ENCODE results near the gene C22orf31.
"Not testable (repeated sequence)": the region's sequence is repeated elsewhere in the genome, so short reads cannot be mapped to it uniquely, and the experiment has no call there.

The C22orf31 gene

GRCh38 chr22:29061773-29062172 is at the start of gene C22orf31:
Gene C22orf31 (minus strand): TSS chr22:29061831. CDS start chr22:29061792, 39 bp downstream.
- no peak for DNase-seq (ENCODE audit: low spot score)

DNA sequence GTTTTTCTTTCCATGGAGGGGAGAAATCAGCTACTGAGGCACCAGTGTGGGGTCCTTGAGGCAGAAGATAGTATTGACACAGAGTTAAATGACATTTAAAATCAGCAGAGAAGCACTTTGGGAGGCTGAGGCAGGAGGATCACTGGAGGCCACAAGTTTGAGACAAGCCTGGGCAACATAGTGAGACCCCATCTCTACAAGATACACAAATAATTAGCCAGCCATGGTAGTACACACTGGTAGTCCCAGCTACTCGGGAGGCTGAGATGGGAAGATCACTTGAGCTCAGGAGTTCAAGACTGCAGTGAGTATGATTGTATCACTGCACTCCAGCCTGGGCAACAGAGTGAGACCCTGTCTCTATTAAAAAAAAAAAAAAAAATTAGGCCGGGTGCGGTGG is 49.3 kb upstream of the C22orf31 start:
- no peak for DNase-seq (ENCODE audit: low spot score)

GRCh38 chr22:29109822-29110221 is 48.2 kb upstream of the C22orf31 start:
- DNase-seq (ENCODE audit: low spot score), result no peak

DNA sequence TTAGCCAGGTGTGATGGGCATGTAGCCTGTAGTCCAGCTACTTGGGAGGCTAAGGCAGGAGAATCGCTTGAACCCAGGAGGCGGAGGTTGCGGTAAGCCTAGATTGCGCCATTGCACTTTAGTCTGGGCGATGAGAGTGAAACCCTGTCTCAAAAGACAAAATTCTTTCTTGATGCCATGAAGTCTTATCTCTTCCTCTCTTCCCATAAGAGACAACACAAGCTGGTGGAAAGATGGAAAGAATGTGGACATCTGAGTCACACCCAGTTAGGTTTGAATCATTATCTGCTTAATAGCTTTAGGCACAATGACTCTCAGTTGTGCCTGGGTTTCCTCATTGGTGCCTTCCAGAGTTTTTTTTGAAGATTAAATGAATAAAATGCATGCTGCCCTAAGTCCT is 46.5 kb upstream of the C22orf31 start:
- peak; percentile 74 for DNase-seq (ENCODE audit: low spot score)

GRCh38 chr22:29106839-29107238 is 45.2 kb upstream of the C22orf31 start:
- no peak for DNase-seq (ENCODE audit: low spot score)

DNA sequence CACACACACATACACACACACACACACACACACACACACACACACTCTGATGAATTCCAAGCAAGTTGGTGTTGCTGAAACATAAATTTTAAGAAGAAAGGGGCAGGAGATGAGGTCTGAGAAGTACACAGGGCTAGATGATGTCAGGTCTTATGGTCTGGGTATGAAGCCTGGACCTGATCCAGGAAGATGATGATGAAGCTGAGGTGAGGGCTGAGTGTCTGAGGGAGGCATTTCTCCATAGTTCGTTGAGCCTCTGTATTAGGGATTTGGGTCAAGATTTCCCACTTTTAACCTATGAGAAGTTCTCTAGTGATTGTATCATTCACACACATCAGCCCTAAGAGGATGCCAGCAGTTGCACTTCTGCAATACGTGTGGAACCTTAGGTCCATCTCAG is 43.8 kb upstream of the C22orf31 start:
- DNase-seq (ENCODE audit: low spot score), result no peak

DNA sequence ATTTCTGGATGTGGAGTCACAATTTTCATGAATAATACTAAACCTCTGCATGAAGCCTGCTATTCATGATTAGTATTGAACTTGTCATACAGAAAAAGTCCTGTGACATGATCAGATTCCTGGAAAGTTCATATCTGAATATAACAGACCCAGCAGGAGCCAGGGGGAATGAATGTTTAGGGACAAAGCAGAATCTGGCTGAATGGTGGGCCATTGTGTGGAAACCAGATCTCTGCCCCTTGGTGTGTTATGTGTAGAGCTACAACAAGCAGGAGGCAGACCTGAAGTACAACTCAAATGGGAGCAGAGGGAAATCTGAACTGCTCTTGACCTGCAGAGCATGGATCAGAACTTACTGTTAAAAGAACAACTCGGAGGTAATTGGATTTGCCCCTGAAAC is 41.5 kb upstream of the C22orf31 start:
- no peak for DNase-seq (ENCODE audit: low spot score)

DNA sequence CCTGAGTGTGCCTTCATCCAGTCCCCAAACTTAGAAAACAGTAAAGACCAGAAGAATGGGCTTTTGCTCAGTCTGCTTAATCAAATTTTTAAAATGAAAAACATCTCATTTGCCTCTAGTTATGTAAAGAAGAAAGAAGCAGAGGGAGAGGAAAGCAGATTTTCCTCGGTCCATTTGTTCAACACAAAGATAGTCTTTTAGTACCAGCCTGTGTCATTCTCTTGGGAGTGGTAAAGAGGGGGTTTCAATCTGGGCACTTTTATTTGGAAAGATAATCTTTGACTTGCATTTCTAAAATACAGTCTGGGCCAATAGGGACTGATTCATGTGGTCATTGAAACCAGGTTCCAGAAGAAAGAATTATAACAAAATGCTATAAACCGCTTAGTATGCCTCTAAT is 40.7 kb upstream of the C22orf31 start:
- DNase-seq (ENCODE audit: low spot score), result no peak

DNA sequence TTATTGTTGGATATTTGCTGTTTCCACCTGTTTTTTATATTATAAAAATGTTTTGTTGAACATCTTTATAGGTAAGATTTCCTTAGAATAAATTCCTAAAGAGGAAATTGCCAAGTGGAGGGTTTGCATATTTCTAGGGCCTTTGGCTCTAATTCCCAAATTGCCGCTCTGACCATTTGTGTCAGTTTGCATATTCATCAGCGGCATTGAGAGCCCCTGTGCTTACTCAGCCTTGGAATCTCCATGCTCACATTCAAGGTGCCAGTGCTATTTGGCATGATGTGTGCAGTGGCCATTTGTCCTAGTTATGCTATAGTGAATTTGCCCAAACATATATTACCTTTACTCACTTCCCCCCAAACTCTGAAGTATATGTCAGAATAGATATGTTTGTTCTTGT is 36.7 kb upstream of the C22orf31 start:
- no peak for DNase-seq (ENCODE audit: low spot score)

GRCh38 chr22:29096736-29097669 is 35.4 kb upstream of the C22orf31 start:
- no peak for DNase-seq (ENCODE audit: low spot score)

DNA sequence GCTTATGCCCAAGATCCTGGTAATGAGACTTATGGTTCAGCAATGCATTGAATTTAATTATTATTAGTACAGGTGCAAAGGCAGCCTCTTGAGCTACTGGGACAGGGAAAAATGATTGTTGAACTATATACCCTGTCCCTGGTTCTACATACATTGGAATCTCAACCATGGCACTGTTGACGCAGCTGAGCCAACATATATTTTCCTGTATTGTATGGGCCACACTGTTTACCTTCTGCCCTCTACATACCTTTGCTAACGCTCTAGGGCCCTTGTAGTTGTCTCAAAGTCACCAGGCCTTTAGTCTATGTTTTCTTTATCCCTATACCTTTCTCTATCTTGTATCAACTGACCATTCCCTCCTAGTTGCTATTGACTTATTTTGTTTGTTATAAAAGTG is 33.8 kb upstream of the C22orf31 start:
- DNase-seq (ENCODE audit: low spot score), result no peak

- DNase-seq (ENCODE audit: low spot score), result peak; percentile 87
Observed at GRCh38 chr22:29093501-29094300, 32.1 kb upstream of the C22orf31 start.

- DNase-seq (ENCODE audit: low spot score), result no peak
Observed at GRCh38 chr22:29093030-29093429, 31.4 kb upstream of the C22orf31 start.

- no peak for DNase-seq (ENCODE audit: low spot score)
Observed at GRCh38 chr22:29092243-29092642, 30.6 kb upstream of the C22orf31 start.

DNA sequence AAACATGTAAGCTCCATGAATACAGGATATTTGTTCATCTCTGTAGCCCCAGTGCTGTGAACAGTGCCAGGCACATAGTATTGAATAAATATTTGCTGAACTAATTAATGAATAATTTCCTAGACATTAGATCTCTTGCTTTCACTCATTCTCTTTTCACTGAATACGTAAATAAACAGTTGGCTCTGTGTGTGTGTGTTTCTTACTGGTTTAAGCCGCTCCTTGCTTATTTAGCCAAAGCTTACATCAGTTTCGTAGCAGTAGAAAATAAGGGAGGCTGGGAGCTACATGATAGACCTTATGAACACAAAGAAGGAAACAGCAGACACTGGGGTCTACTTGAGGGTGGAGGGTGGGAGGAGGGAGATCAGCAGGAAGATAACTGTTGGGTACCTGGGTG is 28.4 kb upstream of the C22orf31 start:
- no peak for DNase-seq (ENCODE audit: low spot score)

DNA sequence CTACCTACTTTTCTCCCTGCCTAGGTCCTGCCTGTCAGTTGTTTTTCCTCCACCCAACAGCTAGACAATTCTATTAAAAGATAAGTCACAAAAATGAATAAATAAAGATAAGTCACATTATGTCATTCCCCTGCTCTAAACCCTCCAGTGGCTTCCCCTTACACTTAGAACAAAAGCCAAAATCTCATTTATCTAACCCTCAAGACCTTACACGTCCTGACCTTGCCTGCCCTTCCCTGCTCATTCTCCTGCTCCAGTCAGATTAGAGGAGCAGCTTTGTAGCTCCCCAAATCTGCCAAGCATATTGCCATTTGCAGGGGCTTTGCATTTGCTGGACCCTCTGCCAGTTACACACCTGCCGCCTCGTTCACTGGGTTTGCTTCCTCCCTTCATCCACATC is 27.9 kb upstream of the C22orf31 start:
- no peak for DNase-seq (ENCODE audit: low spot score)

DNA sequence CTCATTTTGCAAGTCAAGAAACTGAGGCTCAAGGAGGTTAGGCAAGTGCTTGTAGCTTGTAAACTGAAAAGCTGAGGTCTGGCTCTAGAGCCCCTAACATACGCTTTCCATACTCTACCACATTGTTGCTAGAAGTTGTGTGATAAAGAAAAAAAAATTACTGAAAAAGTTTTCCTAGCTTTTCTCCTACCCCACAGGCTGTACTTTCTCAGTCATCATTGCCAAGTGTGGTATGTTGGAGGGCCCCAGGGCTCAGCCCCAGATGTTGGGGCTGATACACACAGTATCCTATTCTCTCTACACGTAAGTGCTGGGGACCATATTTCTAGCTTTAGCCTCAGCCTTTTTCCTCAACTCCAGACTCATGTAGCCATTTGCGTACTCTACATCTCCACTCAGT is 27.2 kb upstream of the C22orf31 start:
- DNase-seq (ENCODE audit: low spot score), result no peak

- DNase-seq (ENCODE audit: low spot score), result no peak
Observed at GRCh38 chr22:29087012-29087411, 25.4 kb upstream of the C22orf31 start.

DNA sequence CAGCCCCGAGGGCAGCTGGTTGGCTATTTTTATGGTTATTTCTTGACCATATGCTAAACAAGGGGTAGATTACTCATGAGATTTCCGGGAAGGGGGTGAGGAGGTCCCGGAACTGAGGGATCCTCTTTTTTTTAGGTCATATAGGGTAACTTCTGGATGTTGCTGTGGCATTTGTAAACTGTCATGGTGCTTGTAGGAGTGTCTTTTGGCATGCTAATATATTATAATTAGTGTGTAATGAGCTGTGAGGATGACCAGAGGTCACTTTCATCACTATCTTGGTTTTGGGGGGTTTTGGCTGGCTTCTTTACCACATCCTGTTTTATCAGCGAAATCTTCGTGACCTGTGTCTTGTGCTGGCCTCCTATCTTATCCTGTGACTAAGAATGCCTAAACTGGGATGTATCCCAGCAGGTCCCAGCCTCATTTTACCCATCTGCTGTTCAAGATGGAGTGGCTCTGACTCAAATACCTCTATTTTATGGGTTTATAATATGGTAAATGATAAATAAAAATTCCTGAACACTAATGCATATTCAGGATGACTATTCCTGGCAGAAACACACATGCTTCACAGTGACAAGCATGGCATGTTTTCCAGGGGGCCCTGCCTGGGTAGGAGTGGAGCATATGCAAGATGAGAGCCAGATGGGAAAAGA is 22.4 kb upstream of the C22orf31 start:
- DNase-seq (ENCODE audit: low spot score), result no peak

DNA sequence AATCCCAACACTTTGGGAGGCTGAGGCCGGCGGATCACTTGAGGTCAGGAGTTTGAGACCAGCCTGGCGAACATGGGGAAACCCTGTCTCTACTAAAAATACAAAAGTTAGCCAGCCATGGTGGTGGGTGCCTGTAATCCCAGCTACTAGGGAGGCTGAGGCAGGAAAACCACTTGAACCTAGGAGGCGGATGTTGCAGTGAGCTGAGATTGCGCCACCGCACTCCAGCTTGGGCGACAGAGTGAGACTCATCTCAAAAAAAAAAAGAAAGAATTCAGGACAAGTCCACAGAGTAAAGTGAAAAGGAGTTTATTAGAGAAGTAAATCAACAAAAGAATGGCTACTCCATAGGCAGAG is 21.9 kb upstream of the C22orf31 start:
- DNase-seq (ENCODE audit: low spot score), result not testable (repeated sequence)

- DNase-seq (ENCODE audit: low spot score), result no peak
Observed at GRCh38 chr22:29082826-29083545, 21.4 kb upstream of the C22orf31 start.
